GM19328 (cell line): ENCODE results near the gene NEUROD4.

Experiments used
- ATAC-seq: cut with Tn5 transposase; IDR thresholded peaks from one replicate; pipeline ENCODE4 v1.9.1; 2021; ENCODE audit warnings: mild to moderate bottlenecking, moderate library complexity; ENCODE audit not compliant: unreplicated experiment

Gene NEUROD4

GRCh38 chr12:55058082-55058481 is 38.3 kb downstream of the NEUROD4 start:
- no peak for ATAC-seq

DNA sequence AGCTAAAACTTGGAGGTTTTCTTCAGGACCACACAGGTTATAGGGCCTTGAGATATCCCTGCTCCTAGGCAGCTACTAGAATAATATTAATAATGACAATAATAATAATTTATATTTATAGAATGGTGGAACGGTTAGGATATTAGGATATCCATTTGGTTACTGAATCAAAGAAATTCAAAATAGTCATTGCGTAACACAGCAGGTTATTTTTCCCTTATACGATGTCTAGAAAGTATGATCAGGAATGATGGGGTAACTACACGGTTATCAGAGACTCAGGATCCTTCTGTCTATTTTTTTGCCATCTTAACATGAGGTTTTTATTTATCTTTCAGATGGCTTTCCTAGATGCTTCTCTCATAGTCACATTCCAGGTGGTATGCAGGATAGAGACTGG is 39.0 kb downstream of the NEUROD4 start:
- ATAC-seq = no peak

DNA sequence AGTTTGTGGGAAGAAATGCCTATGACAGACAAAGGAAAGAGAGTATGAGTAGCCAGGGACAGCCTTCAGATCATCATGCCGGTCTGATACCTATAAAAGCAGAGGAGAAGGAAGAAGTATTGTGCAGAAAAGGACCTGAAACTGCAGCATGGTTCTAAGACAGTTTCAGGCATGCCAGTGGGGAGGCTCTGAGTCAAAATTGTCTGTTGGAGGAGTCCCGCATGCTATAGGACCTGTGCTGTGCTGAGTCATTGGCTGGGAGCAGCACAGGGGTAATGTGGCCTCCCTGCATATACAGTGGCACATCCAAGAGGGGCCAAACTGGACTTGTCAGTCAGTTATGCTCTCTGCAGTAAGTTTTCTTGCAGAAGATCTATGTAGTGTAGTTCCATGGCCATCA is 40.7 kb downstream of the NEUROD4 start:
- peak; percentile 99 for ATAC-seq

DNA sequence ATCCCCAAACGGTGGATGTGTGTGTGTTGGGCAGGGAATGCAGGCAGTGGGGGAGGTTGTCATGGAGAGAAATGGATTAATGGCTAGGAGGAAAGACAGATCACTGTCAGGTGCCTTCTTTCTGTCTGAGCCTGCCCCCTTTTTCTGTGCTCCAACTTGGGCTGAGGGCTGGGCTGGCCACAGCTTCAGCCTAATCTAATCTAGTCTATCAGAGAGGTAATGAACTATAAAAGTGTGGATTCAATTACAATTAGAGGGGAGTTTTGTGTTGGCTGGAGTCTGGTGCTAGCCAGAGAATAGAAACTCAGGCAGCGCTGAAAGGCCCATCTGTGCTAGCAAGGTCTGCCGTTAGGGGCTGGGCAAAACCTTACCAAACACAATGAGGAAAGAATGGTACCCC is 41.2 kb downstream of the NEUROD4 start:
- no peak for ATAC-seq

- no peak for ATAC-seq
These were observed 43.5 kb downstream of the NEUROD4 start for GRCh38 chr12:55063291-55063690.

DNA sequence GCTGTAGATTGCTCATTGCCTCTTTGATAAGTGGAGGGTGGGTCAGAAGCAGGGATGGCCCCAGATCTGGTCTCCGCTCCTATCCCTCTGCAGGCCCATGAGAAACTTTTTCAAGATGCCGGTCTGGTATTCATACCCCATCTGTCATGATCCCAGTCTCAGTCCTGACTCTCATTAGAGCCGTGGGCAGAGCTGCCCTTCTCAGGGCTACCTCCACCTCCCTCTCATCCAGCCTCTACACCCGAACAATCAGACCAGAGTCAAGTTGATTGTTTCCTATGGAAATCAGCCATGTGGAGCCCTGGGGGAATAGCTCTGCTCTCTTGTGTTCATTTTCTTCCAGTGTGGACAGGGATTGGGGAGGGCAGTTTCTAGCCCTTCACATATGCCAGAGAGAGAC is 45.8 kb downstream of the NEUROD4 start:
- no peak for ATAC-seq

GRCh38 chr12:55067701-55068100 is 47.9 kb downstream of the NEUROD4 start:
- ATAC-seq = no peak

DNA sequence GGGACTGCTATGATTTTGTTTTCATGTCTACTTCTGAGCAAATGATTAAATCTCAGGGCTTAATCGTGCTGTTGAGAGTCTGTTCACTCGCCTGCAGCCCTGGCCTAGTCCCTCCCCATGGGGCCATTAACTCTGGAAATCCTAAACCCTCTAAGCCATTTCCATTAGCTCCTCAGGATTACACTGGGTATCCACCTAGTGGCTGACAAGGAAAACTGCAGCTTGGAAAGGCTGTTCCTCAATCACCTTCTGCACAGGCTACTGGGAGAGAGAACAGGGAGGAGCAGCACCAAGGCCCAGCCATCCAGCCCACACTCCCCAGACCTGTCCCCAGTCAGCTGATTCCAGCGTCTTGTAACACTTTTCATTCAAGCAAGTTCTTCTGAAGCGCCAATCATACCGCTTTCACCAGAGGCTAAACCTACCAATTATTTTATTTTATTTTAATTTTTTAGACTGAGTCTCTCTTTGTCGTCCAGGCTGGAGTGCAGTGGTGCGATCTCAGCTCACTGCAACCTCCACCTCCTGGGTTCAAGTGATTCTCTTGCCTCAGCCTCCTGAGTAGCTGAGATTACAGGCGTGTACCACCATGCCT is 48.7 kb downstream of the NEUROD4 start:
- no peak for ATAC-seq

- ATAC-seq = no peak
These were observed 52.3 kb downstream of the NEUROD4 start for GRCh38 chr12:55072083-55072482.

DNA sequence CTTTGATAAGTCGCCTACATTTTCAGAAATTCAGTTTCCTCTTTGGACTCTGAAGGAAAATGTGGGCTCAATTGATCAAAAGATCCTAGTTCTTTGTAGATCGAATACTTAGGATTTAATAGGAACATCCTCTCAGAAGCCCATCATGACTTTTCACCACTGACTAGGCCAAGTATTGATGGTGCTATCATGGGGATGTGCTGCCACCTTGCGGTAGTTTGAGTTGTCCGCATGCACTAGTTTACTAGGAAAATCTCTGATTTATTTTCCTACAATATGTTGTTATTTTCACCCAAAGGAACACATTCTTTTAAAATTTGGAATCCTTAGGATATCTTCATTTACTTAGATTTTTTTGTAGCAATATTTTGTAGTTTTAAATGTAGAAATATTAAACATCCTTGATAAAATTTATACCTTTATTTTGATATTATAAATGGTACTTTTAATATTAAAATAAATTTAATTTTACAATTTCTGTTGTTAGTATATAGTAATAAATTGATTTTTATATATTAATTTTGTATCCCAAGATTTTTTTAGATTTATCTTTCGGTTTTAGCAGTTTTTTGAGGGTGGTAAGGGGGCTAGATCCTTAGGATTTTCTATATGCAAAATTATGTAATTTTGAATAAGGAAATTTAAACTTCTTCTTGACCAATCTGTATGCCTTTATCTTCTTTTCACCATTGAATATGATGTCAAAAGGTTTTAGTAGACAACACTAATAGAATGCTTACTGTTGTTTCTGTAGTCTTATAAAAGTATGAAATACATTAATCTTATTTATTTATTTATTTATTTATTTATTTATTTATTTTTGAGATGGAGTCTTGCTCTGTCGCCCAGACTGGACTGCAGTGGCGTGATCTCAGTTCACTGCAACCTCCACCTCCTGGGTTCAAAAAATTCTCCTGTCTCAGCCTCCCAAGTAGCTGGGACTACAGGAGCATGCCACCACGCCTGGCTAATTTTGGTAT is 53.6 kb downstream of the NEUROD4 start:
- ATAC-seq = no peak

DNA sequence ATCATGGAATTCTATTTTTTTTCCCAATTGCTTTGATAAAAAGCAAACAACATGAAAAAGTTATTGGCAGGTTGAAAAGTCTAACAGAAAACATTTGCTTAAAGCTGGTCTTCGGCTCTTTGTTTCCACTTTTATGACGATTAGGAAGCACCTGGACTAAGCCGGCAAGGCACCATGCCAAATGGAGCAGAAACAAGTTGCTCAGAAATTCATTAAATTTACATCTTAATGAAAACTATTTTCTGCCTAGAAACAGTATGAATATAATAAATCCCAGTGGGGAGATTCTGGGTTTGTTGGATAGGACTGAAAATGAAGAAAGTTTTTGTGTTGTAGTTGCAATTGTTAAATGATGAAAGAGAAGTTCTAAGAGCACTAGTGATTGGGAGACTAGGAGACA is 55.0 kb downstream of the NEUROD4 start:
- no peak for ATAC-seq
